ENCODE data around the gene GUK1.

GRCh38 chr1:228095161-228095560, 44.9 kb upstream of the GUK1 start:
- no peak for TF ChIP-seq CTCF (IDR thresholded peaks at IDR 0.05; ENCODE audit: borderline replicate concordance, extremely low read depth, low read length, poor library complexity, severe bottlenecking)
- no peak for TF ChIP-seq EZH2 (IDR thresholded peaks at IDR 0.05; ENCODE audit: borderline replicate concordance, low read depth, low read length, severe bottlenecking)
